ENCODE measurements around the gene HMGXB4. TPM values are rescaled to one million over a fixed set of nuclear protein-coding genes. Genes with fewer than 3 reads are reported as not detected.

Gene HMGXB4
- total and polyA plus RNA-seq, 2 donors (not counting 1 experiment from before 2014, with no cell fraction given) = 5.9 to 25.2 TPM

DNA sequence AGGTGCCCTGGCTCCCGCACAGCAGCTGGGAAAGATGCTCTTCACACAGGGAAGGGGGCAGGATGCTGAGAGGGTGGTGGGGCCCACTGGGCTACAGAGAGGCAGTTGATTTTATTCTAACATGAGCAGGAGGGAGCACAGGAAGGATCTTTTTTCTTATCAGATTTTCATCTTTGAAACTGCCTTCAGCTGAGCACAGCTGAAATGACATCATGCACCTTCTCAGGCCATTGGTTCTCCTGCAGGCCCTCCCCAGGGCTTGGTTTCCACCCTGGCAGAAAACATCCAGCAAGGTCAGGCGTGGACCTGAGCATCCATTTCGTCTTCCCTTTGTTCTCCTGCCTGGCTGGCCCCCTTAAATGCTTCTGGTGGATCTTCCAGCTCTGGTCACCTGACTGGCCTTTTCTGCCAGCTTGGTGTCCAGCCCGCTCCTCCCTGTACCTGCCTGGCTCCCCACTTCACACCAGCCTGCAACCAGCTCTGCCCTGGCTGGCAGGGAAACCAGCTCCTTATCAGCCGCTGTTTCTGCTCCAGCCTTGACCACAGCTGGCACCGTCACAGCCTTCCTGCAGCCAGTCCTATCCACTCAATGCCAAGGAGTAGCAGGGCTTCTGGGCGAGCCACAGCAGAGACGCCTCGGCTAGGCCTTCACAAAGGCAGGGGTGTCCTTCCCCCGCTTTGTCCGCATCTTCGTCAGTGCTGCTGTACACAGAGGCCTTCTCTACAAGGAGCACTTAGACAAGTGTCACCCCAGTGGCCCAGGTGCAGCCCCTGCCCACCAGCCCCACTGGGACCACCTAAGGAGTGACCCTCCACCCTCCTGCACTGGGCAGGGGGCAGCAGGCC, 78.9 kb downstream of the HMGXB4 start:
- Histone ChIP-seq H3K4me2 (replicated peaks; ENCODE audit: low read depth, low read length, poor library complexity, severe bottlenecking) (no peak overlapping the region), H4K20me1 (ENCODE audit: control insufficient read depth, insufficient read depth, low read length, poor library complexity, severe bottlenecking) (no peaks in the 10 kb centered on the region), H3K4me3 (ENCODE audit: control extremely low read depth in 1 of 5, extremely low read depth in 1 of 5, insufficient read depth in 1 of 5, low read depth in 2 of 5, low read length in 4 of 5) (no peak overlapping the region), H3K79me2 (ENCODE audit: control insufficient read depth, insufficient read depth, low read length) (no peaks in the 10 kb centered on the region), H3K4me1 (ENCODE audit: control insufficient read depth in 2 of 2, insufficient read depth in 2 of 2, low read length in 2 of 2) (peaks cover 0 to 13% of the 10 kb centered on the region in 2 donors), H2AFZ (ENCODE audit: insufficient read depth, low read depth, low read length, poor library complexity, severe bottlenecking) (no peak overlapping the region), H3K27me3 (replicated peaks in 1 of 4; ENCODE audit: control extremely low read depth in 1 of 4, control insufficient read depth in 3 of 4, insufficient read depth in 4 of 4, low read length in 3 of 4) (no peaks in the 10 kb centered on the region), H3K9me3 (ENCODE audit: control extremely low read depth in 1 of 3, control insufficient read depth in 2 of 3, insufficient read depth in 1 of 3, low read length in 2 of 3) (no peaks in the 10 kb centered on the region), H3K36me3 (replicated peaks in 1 of 2; ENCODE audit: control extremely low read depth in 1 of 2, control insufficient read depth in 1 of 2, extremely low read depth in 1 of 2, insufficient read depth in 2 of 2, low read length in 1 of 2) (peaks cover 0 to 55% of the 10 kb centered on the region in 2 experiments), H3K27ac (ENCODE audit: low read length in 2 of 2) (no peak overlapping the region), H3K9ac (ENCODE audit: low read length) (no peak overlapping the region)
- 93% methylated on average over 12 of the region's 12 CpGs for WGBS (ENCODE audit: insufficient coverage)
- DNase-seq (no peak), ATAC-seq (ENCODE audit: low read depth) (no peak)
- no peak for TF ChIP-seq CTCF (IDR thresholded peaks at IDR 0.05)
- TF ChIP-seq EZH2 (IDR thresholded peaks at IDR 0.05; ENCODE audit: borderline replicate concordance, insufficient read depth, low read depth, low read length, poor library complexity, severe bottlenecking) = no peak
- POLR2A ChIA-PET = no interaction called here
- Mint-ChIP-seq H3K4me1 (peaks cover 9% of the 10 kb centered on the region), H3K27ac (no peak overlapping the region), H3K4me3 (no peak overlapping the region), H3K9me3 (ENCODE audit: insufficient read depth) (no peaks in the 10 kb centered on the region), H3K27me3 (no peaks in the 10 kb centered on the region)
- CTCF ChIA-PET = interaction anchor here (1.0 to 1.6 kb wide), 2 partner anchors 13 to 247 kb away, joined by 3 to 4 read pairs; no protein-coding TSS in a partner anchor
- intact Hi-C loops (cut with micrococcal nuclease) = no loop called here

GRCh38 chr22:35337932-35338331, 80.6 kb downstream of the HMGXB4 start:
- Histone ChIP-seq H3K9ac (ENCODE audit: low read length) (no peak overlapping the region), H3K4me2 (replicated peaks; ENCODE audit: low read depth, low read length, poor library complexity, severe bottlenecking) (no peak overlapping the region), H3K79me2 (ENCODE audit: control insufficient read depth, insufficient read depth, low read length) (no peaks in the 10 kb centered on the region), H3K27ac (ENCODE audit: low read length in 2 of 2) (no peak overlapping the region), H3K4me1 (ENCODE audit: control insufficient read depth in 2 of 2, insufficient read depth in 2 of 2, low read length in 2 of 2) (peaks cover 0 to 18% of the 10 kb centered on the region in 2 donors), H3K4me3 (ENCODE audit: control extremely low read depth in 1 of 5, extremely low read depth in 1 of 5, insufficient read depth in 1 of 5, low read depth in 2 of 5, low read length in 4 of 5) (no peak overlapping the region), H3K9me3 (ENCODE audit: control extremely low read depth in 1 of 3, control insufficient read depth in 2 of 3, insufficient read depth in 1 of 3, low read length in 2 of 3) (no peaks in the 10 kb centered on the region), H4K20me1 (ENCODE audit: control insufficient read depth, insufficient read depth, low read length, poor library complexity, severe bottlenecking) (no peaks in the 10 kb centered on the region), H2AFZ (ENCODE audit: insufficient read depth, low read depth, low read length, poor library complexity, severe bottlenecking) (no peak overlapping the region), H3K36me3 (replicated peaks in 1 of 2; ENCODE audit: control extremely low read depth in 1 of 2, control insufficient read depth in 1 of 2, extremely low read depth in 1 of 2, insufficient read depth in 2 of 2, low read length in 1 of 2) (peaks cover 0 to 50% of the 10 kb centered on the region in 2 experiments), H3K27me3 (replicated peaks in 1 of 4; ENCODE audit: control extremely low read depth in 1 of 4, control insufficient read depth in 3 of 4, insufficient read depth in 4 of 4, low read length in 3 of 4) (no peaks in the 10 kb centered on the region)
- TF ChIP-seq CTCF (IDR thresholded peaks at IDR 0.05) = no peak
- TF ChIP-seq EZH2 (IDR thresholded peaks at IDR 0.05; ENCODE audit: borderline replicate concordance, insufficient read depth, low read depth, low read length, poor library complexity, severe bottlenecking) = no peak
- Mint-ChIP-seq H3K4me1 (peaks cover 17% of the 10 kb centered on the region), H3K27ac (peak overlapping the region; percentile 41), H3K9me3 (ENCODE audit: insufficient read depth) (no peaks in the 10 kb centered on the region), H3K4me3 (no peak overlapping the region), H3K27me3 (no peaks in the 10 kb centered on the region)
- CTCF ChIA-PET = interaction anchor here (0.5 to 0.9 kb wide), 2 partner anchors 39 to 1150 kb away, joined by 3 to 4 read pairs; no protein-coding TSS in a partner anchor
- 84% methylated on average over 3 of the region's 4 CpGs for WGBS (ENCODE audit: insufficient coverage)
- DNase-seq (no peak), ATAC-seq (ENCODE audit: low read depth) (peak; percentile 37)
- intact Hi-C loops (cut with micrococcal nuclease) = no loop called here
- POLR2A ChIA-PET = no interaction called here

Data from B cell (primary cell).